ENCODE data around the gene NEK11. TPM values are rescaled to one million over a fixed set of nuclear protein-coding genes. Genes with fewer than 3 reads are reported as not detected.

Gene NEK11
- total and polyA plus RNA-seq, 2 experiments from 2014 or later, result 1.7 to 2.0 TPM

DNA sequence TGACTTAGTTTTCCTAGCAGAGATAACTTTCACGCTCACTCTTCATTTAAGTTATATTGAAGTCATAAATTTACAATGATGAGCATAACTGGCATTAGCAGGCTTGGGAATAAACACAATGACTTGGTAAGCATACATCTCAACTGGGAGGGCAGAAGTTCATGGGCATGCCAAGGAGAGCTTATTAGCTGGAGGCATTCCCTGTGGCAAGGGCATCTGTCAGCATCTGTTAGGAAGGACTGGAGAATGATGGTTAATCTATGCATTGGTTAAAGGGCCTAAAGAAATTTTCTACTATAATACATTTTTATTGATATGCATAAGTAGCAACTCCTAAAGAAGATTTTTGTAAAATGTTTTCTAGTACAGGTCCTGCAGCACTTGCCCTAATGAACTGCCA is 52.4 kb downstream of the NEK11 start:
- Histone ChIP-seq H3K27ac (no peak overlapping the region), H3K27me3 (no peaks in the 10 kb centered on the region), H3K9me3 (ENCODE audit: low read depth) (no peaks in the 10 kb centered on the region), H3K4me3 (no peak overlapping the region), H3K36me3 (no peaks in the 10 kb centered on the region), H3K4me1 (ENCODE audit: low read depth) (no peaks in the 10 kb centered on the region)
- no peak for DNase-seq (ENCODE audit: low read depth in 1 of 2, low spot score in 1 of 2)
- TF ChIP-seq, protein P1, sequence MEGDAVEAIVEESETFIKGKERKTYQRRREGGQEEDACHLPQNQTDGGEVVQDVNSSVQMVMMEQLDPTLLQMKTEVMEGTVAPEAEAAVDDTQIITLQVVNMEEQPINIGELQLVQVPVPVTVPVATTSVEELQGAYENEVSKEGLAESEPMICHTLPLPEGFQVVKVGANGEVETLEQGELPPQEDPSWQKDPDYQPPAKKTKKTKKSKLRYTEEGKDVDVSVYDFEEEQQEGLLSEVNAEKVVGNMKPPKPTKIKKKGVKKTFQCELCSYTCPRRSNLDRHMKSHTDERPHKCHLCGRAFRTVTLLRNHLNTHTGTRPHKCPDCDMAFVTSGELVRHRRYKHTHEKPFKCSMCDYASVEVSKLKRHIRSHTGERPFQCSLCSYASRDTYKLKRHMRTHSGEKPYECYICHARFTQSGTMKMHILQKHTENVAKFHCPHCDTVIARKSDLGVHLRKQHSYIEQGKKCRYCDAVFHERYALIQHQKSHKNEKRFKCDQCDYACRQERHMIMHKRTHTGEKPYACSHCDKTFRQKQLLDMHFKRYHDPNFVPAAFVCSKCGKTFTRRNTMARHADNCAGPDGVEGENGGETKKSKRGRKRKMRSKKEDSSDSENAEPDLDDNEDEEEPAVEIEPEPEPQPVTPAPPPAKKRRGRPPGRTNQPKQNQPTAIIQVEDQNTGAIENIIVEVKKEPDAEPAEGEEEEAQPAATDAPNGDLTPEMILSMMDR (IDR thresholded peaks at IDR 0.05; ENCODE audit: low read depth, low read length), result no peak

DNA sequence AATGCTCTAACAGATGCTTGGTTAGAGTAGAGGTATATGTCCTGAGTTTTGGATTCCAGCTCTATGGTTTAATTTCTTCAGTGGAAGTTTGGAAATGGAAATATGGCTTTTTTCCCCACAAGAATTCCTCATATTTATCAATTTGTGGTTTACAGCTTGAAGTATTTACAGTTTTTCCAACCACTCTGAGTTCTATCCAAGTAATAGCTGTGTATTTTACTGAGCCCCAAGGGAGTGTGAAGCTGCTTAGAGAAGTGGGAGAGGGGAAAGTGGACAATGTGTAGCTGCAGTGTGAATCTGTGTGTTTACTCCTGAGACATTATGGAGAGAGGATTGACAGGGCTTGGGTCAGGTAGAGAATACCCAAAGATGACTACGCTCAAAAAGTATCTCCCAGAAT is 54.5 kb downstream of the NEK11 start:
- Histone ChIP-seq H3K9me3 (ENCODE audit: low read depth) (no peaks in the 10 kb centered on the region), H3K27ac (no peak overlapping the region), H3K36me3 (no peaks in the 10 kb centered on the region), H3K27me3 (no peaks in the 10 kb centered on the region), H3K4me3 (no peak overlapping the region), H3K4me1 (ENCODE audit: low read depth) (no peaks in the 10 kb centered on the region)
- DNase-seq (ENCODE audit: low read depth in 1 of 2, low spot score in 1 of 2), result peak in 1 of 2 donors; percentile 11
- TF ChIP-seq, protein P1 (IDR thresholded peaks at IDR 0.05; ENCODE audit: low read depth, low read length), result no peak

DNA sequence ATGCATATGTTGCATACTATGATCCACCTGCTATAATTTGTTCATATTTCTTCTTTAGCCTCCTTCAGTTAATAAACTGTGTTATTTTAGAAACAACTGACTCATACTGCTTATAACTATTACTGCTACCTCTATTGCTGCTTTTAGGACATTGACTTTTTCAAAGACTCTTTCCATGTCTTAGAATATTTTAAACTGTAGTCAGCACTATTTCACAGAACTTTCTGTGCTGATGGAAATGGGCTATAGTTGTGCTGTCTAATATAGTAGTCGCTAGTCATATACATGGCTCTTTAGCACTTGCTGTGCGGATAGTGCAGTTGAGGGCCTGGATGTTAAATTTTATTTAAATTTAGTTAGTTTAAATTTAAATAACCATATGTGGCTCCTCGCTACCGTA is 55.6 kb downstream of the NEK11 start:
- no peak overlapping the region for H3K4me3 ChIP-seq
- no peak for DNase-seq (ENCODE audit: low read depth in 1 of 2, low spot score in 1 of 2)
- no peaks in the 10 kb centered on the region for H3K9me3 ChIP-seq (ENCODE audit: low read depth)
- no peaks in the 10 kb centered on the region for H3K36me3 ChIP-seq
- no peaks in the 10 kb centered on the region for H3K27me3 ChIP-seq
- TF ChIP-seq, protein P1 (IDR thresholded peaks at IDR 0.05; ENCODE audit: low read depth, low read length), result no peak
- no peaks in the 10 kb centered on the region for H3K4me1 ChIP-seq (ENCODE audit: low read depth)
- H3K27ac ChIP-seq, result no peak overlapping the region

DNA sequence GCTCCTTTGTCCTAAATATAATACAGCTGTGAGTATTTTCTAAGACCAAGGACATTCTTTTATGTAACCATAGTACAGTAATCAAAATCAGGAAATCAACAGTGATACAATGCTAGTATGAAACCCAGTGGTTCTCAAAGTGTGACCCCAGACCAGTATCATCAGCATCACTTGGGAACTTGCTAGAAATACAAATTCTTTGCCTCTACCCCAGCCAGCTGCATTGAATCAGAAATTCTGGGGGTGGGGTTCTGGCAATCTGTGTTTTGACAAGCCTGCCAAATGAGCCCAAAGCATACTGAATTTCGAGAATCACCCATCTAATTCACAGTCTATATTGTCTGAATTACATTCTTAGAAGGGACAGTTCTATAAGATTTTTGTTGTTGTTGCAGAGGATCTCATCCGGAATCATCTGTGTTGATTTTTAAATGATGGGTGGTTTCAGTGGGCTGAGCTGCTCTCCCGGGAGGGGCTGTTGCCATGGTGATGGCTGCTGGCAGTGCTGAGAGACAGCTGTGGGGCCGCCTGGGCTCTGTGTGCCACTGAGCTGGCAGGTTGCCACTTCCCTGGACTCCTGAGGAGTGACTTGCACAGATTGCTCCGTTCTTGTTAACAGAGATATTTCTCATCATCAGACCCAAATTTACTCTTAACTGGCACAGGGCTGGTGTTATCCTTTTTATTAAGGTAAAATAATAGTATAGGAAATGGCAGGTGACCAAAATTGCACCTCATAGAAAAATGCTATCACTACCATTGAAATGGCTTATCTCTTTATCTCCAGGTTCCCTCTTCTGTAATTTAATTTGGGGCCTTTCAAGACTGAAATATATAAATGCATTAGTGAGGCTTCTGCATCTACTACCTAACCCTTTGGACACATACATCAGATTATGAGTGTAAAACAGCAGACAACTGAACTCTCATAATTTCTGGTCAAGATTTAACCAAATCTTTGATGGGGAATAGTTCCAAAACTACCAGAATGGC is 56.5 kb downstream of the NEK11 start:
- H3K9me3 ChIP-seq (ENCODE audit: low read depth), result no peaks in the 10 kb centered on the region
- no peaks in the 10 kb centered on the region for H3K27me3 ChIP-seq
- TF ChIP-seq, protein P1 (IDR thresholded peaks at IDR 0.05; ENCODE audit: low read depth, low read length), result no peak
- H3K4me3 ChIP-seq, result no peak overlapping the region
- no peak overlapping the region for H3K27ac ChIP-seq
- no peaks in the 10 kb centered on the region for H3K4me1 ChIP-seq (ENCODE audit: low read depth)
- peak; percentile 43 to 51 for DNase-seq (ENCODE audit: low read depth in 1 of 2, low spot score in 1 of 2)
- no peaks in the 10 kb centered on the region for H3K36me3 ChIP-seq

DNA sequence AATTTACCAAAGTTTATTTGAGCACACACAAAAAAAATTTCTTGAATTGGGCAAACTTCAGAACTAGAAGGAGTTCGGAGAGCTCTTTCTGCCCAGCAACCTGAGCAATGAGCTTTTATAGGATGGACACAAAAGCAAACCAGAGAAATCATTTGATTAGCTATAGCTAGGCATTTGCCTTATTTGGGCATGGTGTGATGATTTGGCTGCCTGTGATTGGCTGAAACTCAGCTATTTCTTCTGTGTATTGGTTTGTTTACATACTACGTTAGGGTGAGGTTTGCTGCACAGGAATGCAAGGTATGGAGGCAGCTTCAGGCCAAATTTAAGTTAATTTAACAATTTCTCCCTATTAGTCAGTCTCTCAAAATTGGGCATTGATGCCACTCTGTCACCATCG is 65.1 kb downstream of the NEK11 start:
- H3K27ac ChIP-seq, result no peak overlapping the region
- DNase-seq (ENCODE audit: low read depth in 1 of 2, low spot score in 1 of 2), result no peak
- H3K4me3 ChIP-seq, result no peak overlapping the region
- TF ChIP-seq, protein P1 (IDR thresholded peaks at IDR 0.05; ENCODE audit: low read depth, low read length), result no peak
- H3K36me3 ChIP-seq, result no peaks in the 10 kb centered on the region
- H3K9me3 ChIP-seq (ENCODE audit: low read depth), result no peaks in the 10 kb centered on the region
- H3K4me1 ChIP-seq (ENCODE audit: low read depth), result no peaks in the 10 kb centered on the region
- H3K27me3 ChIP-seq, result no peaks in the 10 kb centered on the region
